ENCODE measurements around the gene TTLL3.

The TTLL3 gene

DNA sequence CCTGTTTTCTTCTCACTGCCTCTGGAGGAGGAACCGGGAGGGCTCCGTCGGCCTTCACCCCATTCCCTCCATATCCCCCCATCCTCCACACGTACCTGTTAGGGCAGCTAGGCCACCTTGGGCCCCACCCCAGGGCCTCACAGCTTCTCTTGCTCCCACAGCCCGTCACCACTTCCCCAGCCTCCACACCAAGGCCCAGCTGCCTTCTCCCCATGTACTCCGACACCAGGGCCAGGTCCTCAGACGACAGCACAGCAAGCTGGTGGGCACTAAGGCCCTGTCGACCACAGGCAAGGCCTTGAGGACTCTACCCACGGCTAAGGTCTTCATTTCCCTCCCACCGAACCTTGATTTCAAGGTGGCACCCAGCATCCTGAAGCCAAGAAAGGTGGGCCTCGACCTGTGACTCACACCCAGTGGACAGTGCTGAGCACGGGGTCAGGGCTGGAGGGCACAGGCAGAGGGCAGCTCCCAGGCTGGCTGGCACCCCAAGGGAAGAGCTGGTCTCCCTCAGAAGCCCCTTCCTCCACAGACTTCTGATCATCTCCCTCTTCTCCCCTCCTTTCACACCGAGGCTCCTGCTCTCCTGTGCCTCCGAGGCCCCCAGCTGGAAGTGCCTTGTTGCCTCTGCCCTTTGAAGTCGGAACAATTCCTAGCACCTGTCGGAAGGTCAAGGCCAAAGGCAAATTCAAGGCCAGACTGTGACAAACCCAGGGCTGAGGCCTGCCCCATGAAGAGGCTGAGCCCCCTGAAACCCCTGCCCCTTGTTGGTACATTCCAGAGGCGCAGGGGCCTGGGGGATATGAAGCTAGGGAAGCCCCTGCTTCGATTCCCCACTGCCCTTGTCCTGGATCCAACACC is 24.7 kb downstream of the TTLL3 start:
- Histone ChIP-seq H3K27me3 (ENCODE audit: control insufficient read depth, insufficient read depth, low read length) (no peaks in the 10 kb centered on the region), H3K4me2 (ENCODE audit: low read length) (no peak overlapping the region), H3K9me3 (ENCODE audit: control insufficient read depth, low read length) (no peaks in the 10 kb centered on the region), H3K9ac (no peak overlapping the region), H3K79me2 (no peaks in the 10 kb centered on the region), H2AFZ (no peak overlapping the region), H3K4me3 (ENCODE audit: low read depth, low read length) (no peak overlapping the region), H3K4me1 (no peaks in the 10 kb centered on the region), H3K36me3 (ENCODE audit: control insufficient read depth, insufficient read depth, low read length) (no peaks in the 10 kb centered on the region), H3K27ac (no peak overlapping the region)
- TF ChIP-seq, protein P1, sequence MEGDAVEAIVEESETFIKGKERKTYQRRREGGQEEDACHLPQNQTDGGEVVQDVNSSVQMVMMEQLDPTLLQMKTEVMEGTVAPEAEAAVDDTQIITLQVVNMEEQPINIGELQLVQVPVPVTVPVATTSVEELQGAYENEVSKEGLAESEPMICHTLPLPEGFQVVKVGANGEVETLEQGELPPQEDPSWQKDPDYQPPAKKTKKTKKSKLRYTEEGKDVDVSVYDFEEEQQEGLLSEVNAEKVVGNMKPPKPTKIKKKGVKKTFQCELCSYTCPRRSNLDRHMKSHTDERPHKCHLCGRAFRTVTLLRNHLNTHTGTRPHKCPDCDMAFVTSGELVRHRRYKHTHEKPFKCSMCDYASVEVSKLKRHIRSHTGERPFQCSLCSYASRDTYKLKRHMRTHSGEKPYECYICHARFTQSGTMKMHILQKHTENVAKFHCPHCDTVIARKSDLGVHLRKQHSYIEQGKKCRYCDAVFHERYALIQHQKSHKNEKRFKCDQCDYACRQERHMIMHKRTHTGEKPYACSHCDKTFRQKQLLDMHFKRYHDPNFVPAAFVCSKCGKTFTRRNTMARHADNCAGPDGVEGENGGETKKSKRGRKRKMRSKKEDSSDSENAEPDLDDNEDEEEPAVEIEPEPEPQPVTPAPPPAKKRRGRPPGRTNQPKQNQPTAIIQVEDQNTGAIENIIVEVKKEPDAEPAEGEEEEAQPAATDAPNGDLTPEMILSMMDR (IDR thresholded peaks at IDR 0.05): no peak

DNA sequence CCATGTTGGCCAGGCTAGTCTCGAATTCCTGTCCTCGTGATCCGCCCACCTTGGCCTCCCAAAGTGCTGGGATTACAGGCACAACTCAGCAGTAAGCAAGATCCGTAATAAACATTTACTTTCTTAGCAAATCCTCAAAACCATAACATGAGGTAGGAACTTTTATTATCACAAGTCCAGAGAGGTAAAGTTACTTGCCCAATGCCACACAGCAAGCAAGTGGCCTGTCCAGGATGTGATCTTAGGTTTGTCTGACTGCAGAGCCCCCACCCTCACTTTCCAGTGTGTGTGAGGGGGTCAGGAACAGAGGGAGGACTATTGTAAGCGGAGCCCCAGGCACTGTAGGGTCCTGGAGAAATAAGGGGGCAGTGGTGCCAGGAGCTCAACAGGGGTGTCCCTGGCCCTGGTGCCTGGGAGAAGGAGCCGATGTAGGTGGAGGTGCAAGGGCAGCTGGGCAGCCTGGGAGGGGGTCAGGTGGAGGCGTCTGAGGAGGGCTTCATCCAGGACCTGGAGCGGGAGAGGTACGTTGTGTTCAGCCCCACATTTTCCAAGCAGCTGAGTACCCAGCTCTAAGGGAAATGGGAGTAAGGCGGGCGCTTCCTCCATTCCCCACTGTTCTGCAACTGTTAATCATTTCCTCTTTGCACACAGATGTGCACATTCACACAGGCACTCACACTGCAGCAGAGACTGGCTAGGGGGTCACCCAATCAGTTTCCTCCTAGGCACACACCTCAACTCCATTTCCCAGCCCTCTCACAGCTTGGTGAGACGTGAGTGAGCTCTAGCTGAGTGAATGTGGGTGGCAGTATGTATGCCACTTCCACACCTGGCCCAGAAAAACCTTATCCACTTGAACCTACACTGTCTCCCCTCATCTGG is 27.9 kb downstream of the TTLL3 start:
- H3K36me3 ChIP-seq (ENCODE audit: control insufficient read depth, insufficient read depth, low read length): no peaks in the 10 kb centered on the region
- no peak overlapping the region for H3K27ac ChIP-seq

DNA sequence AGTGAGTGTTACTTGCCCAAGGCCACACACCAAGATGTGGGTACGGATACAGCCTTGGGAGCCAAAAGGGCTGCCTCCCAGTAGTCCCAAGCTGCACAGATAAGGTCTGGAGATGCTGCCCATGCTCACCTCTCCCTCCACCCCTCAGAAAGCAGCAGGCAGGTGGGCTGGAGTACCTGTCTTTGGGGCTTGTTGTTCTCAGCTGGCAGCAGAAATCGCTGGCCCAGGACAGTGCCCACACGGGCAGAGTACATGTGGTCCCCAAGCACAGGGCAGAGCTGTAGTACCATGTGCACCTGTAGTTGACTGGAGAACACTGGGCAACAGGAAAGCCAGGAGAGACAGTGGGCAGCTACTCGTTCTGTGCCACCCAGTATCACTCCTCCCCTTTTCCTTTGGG is 28.8 kb downstream of the TTLL3 start:
- Histone ChIP-seq H3K27me3 (ENCODE audit: control insufficient read depth, insufficient read depth, low read length) (no peaks in the 10 kb centered on the region), H3K4me3 (ENCODE audit: low read depth, low read length) (no peak overlapping the region), H3K9me3 (ENCODE audit: control insufficient read depth, low read length) (no peaks in the 10 kb centered on the region), H3K36me3 (ENCODE audit: control insufficient read depth, insufficient read depth, low read length) (no peaks in the 10 kb centered on the region), H3K79me2 (no peaks in the 10 kb centered on the region), H3K4me1 (no peaks in the 10 kb centered on the region), H3K4me2 (ENCODE audit: low read length) (no peak overlapping the region), H3K27ac (no peak overlapping the region), H3K9ac (no peak overlapping the region), H2AFZ (no peak overlapping the region)
- TF ChIP-seq, protein P1 (IDR thresholded peaks at IDR 0.05): no peak

More for the DNA sequence above, 27.9 kb downstream of the TTLL3 start:
- no peak overlapping the region for H3K4me3 ChIP-seq (ENCODE audit: low read depth, low read length)
- no peak overlapping the region for H3K4me2 ChIP-seq (ENCODE audit: low read length)
- no peaks in the 10 kb centered on the region for H3K27me3 ChIP-seq (ENCODE audit: control insufficient read depth, insufficient read depth, low read length)
- H3K4me1 ChIP-seq: no peaks in the 10 kb centered on the region
- H3K9me3 ChIP-seq (ENCODE audit: control insufficient read depth, low read length): no peaks in the 10 kb centered on the region
- no peak overlapping the region for H3K9ac ChIP-seq
- TF ChIP-seq, protein P1 (IDR thresholded peaks at IDR 0.05): no peak
- H2AFZ ChIP-seq: no peak overlapping the region
- no peaks in the 10 kb centered on the region for H3K79me2 ChIP-seq

DNA sequence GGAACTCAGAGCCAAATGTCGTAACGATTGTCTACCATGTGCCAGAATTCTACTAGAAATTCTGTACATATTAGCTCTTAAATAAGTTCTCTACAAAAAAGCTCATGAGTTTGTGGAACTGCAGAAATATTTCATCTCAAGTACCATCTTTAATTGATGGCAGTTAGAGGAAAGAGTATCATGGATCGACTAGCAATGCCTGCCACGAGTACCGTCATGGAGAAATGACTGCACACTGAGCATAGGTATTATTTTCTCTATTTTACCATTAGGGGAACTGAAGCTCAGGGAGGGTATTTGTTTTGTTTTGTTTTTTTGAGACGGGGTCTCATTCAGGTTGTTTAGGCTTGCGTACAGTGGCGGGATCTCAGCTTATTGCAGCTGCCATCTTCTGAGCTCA is 31.0 kb downstream of the TTLL3 start:
- Histone ChIP-seq H3K27me3 (ENCODE audit: control insufficient read depth, insufficient read depth, low read length) (no peaks in the 10 kb centered on the region), H3K4me1 (no peaks in the 10 kb centered on the region), H3K36me3 (ENCODE audit: control insufficient read depth, insufficient read depth, low read length) (no peaks in the 10 kb centered on the region), H3K9me3 (ENCODE audit: control insufficient read depth, low read length) (no peaks in the 10 kb centered on the region), H2AFZ (no peak overlapping the region), H3K4me2 (ENCODE audit: low read length) (no peak overlapping the region), H3K27ac (no peak overlapping the region), H3K4me3 (ENCODE audit: low read depth, low read length) (no peak overlapping the region), H3K9ac (no peak overlapping the region), H3K79me2 (no peaks in the 10 kb centered on the region)
- TF ChIP-seq, protein P1 (IDR thresholded peaks at IDR 0.05): no peak

All from parathyroid adenoma (tissue), 2 donors.